Inflammatory macrophage treated with lipopolysaccharide for 4 hours (primary cell): ENCODE results near the gene USP4.
"Not testable (repeated sequence)": the region's sequence is repeated elsewhere in the genome, so short reads cannot be mapped to it uniquely, and the experiment has no call there.

Experiments
- DNase-seq: peaks from one replicate; pipeline ENCODE4 v3.0.0-alpha.2; 2020

USP4 gene

DNA sequence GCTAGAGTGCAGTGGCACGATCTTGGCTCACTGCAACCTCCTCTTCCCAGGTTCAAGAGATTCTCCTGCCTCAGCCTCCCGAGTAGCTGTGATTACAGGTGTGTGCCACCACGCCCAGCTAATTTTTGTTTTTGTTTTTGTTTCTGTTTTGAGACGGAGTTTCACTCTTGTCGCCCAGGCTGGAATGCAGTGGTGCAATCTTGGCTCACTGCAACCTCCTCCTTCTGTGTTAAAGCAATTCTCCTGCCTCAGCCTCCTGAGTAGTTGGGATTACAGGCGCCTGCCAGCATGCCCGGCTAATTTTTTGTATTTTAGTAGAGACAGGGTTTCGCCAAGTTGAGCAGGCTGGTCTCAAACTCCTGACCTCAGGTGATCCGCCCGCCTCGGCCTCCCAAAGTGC, 99.8 kb downstream of the USP4 start:
- DNase-seq, result peak; percentile 37

- peak; percentile 99 for DNase-seq
Measured at GRCh38 chr3:49238274-49239127, 101.4 kb downstream of the USP4 start.

- DNase-seq, result no peak
Measured at GRCh38 chr3:49237344-49237743, 102.5 kb downstream of the USP4 start.

- DNase-seq, result no peak
Measured at GRCh38 chr3:49236226-49236625, 103.6 kb downstream of the USP4 start.

DNA sequence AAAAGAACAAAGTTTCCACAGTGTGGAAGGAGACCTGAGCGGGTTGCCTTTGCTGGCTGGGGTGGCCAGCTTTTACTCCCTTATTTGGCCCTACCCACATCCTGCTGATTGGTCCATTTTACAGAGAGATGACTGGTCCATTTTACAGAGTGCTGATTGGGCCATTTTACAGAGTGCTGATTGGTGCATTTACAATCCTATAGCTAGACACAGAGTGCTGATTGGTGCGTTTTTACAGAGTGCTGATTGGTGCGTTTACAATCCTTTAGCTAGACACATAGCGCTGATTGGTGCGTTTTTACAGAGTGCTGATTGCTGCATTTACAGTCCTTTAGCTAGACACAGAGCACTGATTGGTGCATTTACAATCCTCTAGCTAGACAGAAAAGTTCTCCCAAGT, 111.0 kb downstream of the USP4 start:
- DNase-seq, result not testable (repeated sequence)
